Esophagus muscularis mucosa (tissue), 3 donors: ENCODE data around the gene BDKRB2.

Experiments used
- POLR2A ChIP-seq: fragments of 450-650 bp; IDR thresholded peaks from one replicate; pipeline ENCODE4 v1.6.1; 2017; ENCODE audit warnings: antibody characterized with exemption, moderate library complexity, mild to moderate bottlenecking, low read depth
- TF ChIP-seq, protein P1 (sequence below), 3 experiments: fragments of 200-600 bp in 2 of 3; fragments of 450-650 bp in 1 of 3; sonication (generic) in 2 of 3; IDR thresholded peaks; one replicate each; pipeline ENCODE4 v1.5.1; 2017 to 2019; ENCODE audit warnings: antibody characterized with exemption in 3 of 3, mild to moderate bottlenecking in 2 of 3, moderate library complexity in 1 of 3

DNA sequence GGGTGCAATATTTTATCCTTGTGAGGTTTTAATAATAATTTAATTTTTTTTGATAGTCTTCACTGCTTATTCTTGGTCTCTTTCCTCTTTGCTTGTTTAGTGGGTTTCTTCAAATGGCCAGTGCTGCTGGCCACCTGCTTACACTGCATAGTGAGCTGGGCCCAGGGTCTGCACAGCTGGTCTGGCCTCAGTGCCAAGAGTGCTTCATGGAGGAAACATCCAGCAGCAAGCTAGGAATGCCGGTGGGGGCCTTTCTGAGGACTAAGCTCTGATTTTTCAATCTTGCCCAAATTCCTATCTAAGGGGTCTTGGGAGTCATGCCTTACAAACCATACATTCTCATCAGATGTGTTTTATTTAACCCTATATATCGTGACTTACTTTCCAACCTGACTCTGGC, 13.3 kb upstream of the BDKRB2 start:
- TF ChIP-seq, protein P1, sequence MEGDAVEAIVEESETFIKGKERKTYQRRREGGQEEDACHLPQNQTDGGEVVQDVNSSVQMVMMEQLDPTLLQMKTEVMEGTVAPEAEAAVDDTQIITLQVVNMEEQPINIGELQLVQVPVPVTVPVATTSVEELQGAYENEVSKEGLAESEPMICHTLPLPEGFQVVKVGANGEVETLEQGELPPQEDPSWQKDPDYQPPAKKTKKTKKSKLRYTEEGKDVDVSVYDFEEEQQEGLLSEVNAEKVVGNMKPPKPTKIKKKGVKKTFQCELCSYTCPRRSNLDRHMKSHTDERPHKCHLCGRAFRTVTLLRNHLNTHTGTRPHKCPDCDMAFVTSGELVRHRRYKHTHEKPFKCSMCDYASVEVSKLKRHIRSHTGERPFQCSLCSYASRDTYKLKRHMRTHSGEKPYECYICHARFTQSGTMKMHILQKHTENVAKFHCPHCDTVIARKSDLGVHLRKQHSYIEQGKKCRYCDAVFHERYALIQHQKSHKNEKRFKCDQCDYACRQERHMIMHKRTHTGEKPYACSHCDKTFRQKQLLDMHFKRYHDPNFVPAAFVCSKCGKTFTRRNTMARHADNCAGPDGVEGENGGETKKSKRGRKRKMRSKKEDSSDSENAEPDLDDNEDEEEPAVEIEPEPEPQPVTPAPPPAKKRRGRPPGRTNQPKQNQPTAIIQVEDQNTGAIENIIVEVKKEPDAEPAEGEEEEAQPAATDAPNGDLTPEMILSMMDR (IDR thresholded peaks at IDR 0.05): no peak
- no peak for TF ChIP-seq POLR2A
